Hematopoietic multipotent progenitor cell treated with erythropoietin and hydrocortisone succinate and interleukin-3 and kit ligand, for 17 days (in vitro differentiated cells): Measurements from ENCODE around the gene MYO18B.

Experiments
- DNase-seq: peaks from one replicate; pipeline ENCODE4 v3.0.0-alpha.2; 2015; ENCODE audit warnings: low spot score

MYO18B gene

DNA sequence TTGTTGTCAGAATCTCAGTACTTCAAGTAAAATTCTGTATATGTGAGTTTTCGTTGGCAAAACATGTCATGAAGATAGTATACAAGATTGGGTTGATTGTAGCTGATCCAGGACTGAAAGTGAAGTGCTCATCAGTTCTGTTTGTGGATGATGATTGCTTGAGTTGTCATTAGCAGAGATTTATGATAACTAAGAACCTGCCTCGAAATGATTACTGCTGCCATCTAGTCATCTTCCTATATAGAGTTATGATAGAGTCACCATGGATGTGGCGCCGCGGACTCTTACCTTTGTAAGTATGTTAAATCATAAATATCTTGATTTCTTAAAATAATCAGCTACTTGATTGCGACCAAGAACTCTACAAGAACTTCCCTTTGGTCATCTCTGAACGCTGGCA is 27.9 kb upstream of the MYO18B start:
- DNase-seq, result no peak

DNA sequence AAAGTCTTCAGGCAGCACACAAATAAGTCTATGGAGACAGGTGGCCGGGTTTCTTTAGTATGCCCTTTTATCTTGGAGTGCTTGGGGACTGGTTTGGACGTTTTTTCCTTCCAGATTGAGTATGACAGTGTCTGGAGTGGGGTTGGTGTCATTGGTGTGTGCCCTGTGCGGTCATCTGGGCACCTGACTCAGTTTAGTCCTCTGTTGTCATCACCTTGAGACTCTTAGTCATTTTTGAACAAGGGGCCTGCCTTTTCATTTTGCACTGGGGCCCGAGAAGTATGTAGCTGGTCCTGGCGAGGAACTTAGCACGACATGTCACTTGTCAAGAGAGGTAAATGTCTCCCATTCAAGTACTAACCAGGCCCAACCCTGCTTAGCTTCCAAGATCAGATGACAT is 27.2 kb upstream of the MYO18B start:
- DNase-seq, result no peak

DNA sequence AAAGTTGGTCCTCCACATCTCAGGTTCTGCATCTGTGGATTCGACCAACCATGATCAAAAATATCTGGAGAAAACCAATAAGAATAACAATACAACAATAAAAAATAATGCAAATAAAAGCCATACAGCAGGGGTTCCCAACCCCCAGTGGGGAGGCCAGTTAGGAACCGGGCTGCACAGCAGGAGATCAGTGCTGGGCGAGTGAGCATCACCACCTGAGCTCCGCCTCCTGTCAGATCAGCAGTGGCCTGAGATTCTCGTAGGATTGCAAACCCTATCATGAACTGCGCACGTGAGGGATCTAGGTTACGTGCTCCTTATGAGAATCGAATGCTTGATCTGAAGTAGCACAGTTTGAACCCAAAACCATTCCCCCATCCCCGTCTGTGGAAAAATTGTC is 25.4 kb upstream of the MYO18B start:
- DNase-seq, result no peak

DNA sequence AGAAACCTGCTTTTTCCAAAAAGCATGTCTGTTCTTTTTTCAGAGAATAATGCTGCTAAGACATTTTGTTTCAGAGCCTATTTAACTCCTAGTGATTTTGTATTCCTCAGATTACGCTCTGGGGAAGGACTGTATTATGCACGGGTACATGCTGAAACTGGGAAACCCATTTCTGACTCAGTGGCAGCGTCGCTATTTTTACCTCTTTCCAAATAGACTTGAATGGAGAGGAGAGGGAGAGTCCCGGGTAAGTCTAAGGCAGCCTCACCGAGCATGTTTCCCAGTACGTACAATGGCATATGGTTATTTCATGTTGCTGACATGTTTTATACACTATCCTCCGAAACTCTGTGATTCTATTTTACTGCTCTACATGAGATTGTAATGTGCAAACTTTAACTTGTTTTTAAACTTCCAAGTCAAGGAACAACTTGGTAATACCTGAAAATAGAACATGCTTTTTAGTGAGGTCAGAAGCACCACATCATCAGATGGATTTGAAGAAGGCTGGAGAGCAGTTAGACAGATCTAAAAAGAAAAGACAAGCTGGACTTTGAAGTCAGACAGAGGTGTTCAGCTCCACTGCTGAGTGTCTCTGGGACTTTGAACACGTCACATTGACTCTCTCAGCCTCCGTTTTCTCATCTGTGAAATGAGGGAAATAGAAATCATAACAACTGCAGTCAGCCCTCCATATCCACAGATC is 23.7 kb upstream of the MYO18B start:
- no peak for DNase-seq

DNA sequence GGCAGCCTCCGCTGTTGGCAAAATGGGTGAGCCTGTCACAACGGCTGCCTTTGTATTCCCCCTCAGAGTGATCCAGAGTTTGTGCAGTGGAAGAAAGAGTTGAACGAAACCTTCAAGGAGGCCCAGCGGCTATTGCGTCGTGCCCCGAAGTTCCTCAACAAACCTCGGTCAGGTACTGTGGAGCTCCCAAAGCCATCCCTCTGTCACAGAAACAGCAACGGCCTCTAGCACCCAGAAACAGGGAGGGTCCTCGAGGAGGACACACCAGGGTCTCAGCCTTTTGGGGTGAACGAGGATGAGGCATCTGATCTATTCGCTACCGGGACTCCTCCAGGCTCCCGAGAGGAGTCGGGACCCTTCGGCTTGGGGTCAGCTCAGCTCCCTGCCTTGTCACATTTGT is 19.8 kb upstream of the MYO18B start:
- DNase-seq, result no peak

DNA sequence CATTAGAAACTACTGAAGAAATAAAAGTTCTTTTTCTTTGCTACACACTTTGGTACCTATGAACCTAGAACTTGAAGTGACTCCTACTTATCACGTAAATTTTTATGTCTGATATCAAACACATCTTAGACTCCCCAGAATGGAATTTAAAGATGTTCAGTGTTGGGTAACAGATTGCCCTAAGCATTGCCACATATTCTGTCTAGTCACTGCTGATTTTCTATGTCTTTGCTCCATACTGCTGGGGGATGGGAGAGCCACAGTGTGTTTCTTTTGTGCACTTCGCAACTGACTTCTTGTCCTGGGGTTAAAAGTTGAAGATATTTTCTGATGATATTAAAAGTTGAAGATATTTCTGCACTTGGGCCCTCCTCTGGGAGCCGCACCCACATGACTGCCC is 19.4 kb upstream of the MYO18B start:
- DNase-seq, result no peak

DNA sequence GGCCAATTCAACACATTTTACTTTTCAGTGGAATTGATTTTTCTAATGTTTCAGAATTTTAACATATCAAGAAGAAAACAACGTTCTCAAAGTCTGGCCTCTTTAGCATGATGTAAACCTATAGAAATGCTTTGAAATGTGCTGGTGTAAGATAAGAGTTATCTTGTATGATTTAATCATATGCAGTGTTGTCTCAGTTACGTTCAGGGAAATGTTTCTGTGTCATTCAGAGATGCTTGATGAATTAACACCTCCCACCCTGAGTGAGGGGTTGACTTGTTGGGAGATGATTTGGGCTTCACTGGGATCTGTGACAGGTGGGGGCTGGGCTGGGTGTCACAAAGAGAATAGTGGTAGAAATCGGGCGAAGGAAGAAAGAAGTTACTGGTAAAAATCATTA is 15.7 kb upstream of the MYO18B start:
- DNase-seq, result no peak

DNA sequence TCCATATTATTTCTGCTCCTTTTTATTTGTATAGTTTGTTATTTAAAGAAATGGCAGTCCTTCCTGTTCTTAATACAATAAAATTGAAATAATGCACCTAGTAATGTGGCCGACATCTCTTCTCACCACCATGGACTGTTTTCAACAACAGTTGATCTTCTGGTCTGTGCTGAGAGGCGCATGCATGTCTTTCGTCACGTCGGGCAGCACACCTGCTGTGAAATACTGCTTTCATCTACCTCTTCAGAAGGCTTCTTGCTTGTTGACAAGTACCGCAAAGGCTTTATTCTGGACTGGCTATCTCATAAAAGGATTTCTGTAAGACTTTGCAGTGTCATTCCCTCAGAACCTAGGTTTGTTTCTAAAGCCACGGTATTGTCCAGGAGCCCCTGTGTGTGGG is 13.9 kb upstream of the MYO18B start:
- no peak for DNase-seq

DNA sequence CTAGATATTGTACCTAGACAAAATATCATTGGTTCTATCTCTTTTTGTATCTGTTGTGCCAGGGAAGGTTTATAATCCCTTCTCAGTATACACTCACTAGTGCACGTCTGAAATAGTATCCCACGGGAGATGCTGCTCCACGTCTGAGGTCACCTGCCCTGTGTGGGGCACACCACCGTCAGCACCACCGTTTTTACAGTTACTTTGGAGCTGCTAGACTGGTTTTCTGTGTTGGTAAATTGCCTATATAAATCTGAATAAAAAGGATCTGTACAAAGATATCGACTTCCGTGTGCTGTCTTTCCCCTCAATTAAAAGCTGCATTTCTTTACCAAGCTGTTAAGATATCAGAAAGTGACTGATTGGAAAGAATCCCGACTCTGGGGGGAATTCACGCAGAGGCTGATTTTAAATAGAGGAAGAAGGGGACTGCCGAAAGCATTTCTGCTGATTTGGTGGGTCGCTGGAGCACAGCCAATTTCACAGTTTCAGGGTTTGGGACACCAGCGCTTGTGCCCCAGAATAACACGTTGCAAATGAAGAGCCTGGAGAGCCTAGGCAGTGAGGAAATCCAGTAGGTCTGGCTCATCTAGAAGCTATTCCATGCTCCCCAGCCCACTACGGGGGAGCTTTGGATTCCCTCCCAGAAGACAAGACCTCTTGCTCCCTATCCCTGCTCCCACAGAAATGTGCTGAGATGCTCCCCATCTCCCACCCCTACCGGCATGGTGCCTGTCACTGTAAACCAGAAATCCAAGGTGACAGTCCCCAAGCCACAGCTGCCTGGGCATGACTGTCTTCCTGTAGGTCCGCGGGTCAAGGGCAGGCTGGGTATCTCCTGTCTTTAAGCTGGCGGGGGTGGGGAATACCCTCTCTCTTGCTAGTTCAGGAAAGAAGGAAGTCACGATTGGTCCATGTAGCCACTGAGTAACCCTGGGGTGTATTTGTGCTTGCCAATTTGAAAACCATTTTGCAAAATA is 12.7 kb upstream of the MYO18B start:
- DNase-seq, result no peak

DNA sequence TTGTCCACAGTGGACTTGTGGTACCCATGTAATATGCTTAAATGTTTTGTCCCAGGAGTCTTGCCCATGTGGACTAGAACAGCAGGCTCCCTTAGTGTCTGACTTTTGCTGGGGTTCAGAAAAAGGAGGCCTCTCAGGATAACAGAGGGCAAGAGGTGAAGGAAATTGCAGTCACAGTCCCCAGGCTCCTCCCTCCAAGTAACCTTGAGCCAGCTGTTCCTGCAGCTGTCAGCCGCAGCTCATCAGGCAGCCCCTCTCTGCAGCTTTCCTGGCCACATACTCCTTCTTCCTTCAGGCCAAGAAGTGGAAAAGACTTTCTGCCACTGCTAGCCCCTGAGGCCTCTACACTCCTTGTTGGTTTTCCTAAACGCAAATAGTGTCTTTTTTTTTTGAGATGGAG is 6.3 kb upstream of the MYO18B start:
- no peak for DNase-seq

DNA sequence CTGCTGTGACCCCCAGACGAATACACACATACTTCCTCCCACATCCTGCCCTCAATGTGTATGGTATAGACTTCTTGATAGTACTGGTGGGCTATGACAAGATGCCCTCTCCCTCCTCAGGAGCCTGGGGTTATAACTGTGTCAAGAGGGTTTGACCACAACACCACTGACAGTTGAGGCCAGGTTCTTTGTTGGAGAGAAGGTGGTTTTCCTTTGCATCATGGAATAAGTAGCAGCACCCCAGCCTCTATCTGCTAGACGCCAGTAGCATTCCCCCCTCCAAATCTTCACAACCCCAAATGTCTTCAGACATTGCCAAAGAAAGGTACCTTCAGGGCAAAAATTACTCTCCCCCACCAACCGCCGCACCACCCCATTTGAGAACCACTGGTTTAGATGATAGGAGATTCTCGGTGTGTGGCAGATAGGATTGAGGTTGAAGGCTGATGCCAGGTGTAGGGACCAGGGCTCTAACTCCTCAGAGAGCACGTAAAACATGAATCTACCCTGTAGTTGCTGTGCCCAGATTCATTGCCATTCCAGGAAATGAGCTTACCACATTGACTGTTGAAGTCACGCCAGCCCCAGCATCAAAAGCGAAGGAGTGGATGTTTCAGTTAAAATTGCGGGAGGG is 5.5 kb upstream of the MYO18B start:
- no peak for DNase-seq

DNA sequence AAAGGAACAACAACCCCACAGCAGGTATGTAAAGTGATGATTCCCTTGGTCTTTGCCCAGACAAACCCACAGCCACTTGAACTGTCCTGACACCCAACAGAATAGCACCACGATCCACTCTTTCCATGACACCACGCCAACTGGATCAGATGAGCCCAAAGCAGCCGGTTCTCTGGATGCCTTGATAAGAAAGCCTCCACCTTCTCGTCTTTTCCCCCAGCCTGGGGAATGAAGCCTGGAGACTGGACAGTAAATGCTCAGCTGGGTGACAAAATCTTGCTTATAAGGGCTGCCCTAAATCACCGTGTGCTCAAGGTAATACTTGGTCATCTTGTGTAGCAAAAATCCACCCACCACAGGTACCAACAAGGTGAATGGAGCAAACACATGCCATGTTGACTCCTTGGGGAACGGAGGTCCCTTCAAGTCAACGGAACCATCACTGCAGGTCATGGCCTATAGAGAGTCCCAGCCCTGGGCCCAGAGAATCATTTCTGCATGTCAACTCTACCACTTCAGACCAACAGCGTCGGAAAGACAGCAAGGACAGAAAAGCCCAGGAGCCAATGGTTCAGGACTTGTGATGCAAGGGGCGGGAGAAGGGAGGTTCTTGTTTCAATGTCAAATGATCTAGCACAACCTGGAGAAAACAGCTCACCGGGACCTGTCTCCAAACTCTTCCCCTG is 2.2 kb upstream of the MYO18B start:
- no peak for DNase-seq

DNA sequence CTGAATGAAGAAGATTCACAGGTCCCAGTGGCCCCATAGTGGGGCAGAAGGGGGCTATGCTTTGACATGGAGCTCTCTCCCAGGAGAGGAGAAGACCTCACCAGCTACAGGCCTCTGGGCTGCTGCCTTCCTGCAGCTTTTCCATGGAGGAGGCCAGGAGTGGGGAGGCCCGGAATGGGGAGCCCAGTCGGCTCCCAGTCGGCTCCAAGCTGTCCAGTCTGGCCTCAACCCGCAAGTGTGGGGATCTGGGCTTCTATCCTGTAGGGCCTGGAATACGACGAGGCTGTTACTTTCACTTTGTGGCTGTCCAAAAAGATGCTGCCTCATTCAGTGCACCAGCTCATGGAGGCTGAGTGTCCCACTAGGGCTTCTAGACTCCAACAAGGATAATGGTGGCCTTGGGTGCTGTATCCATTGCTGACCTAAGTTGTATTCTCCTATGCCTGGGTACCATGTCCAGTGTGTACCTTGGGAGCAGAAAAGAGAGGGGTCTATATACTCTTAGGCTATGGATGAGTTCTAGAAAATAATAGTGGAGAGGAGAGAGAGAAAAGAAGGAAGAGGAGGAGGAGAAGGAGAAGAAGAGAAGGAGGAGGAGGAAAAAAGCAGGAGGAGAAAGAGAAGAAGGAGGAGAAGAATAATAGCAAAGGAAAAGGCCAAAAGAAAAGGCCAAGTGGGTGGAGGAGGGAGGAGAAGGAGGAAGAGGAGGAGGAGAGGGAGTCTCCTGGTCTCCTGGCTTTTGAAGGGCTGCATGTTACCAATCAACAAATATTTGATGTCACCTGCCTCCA is 1.1 kb downstream of the MYO18B start:
- DNase-seq, result no peak

DNA sequence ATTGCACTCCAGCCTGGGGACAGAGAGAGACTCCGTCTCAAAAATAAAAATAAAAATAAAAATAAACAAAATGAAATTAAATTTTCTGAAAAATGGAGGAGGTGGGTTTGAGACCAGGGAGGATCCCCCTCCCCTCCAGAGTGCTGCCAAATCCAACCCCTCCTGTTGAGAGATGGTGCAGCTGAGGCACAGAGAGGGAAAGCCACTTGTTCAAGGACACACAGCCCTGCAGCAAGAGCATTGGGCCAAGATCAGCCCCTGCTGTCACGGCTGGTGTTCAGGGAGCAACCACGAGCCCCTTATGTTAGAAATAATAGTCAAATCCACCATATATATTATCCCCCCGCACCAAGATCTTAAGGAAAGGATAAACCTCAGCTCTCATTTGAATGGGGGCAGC is 2.7 kb downstream of the MYO18B start:
- DNase-seq, result no peak

DNA sequence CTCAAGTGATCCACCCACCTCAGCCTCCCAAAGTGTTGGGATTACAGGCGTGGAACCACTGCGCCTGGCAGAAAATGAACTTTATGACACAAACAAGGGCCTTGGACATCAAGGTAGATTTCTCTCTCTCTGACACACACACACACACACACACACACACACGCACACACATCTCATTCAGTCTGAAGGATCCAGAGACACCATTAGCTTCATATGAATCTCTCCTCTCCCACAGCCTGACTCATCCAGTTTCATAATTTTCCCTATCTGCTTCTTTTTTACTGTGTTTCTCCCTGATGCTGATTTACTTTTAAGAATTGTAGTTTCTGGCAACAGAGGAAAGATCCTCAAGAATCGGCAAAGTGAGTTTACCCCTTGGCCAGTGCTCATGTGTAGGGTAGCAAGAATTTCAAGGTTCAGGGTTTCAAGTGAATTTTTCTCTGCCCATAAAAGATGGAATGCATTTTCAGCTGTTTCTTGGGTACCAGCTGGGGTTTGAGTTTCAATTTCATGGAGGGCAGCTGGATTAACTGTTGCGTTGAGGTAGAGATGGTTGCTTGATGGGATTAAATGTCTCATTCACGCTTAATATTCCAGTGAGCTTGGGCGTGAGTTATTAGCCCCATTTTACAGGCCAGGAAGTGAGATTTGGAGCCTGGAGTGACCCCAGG is 3.5 kb downstream of the MYO18B start:
- no peak for DNase-seq

DNA sequence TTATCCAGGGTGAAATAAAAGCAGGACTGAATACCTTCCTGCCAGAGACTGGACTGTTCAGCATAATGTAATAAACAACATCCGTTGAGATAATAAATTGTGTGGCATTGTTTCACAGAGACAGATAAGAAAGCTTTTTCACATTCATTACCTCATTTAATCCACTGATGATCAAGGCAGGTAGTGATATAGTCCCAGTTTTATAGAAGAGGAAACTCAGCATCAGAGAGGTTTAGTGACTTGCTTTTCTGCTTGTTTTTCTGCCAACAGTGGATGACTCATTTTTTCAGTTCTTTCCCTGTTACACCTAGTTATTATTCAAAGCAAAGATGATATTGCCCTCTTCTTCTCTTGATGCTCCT is 4.0 kb downstream of the MYO18B start:
- DNase-seq, result no peak

DNA sequence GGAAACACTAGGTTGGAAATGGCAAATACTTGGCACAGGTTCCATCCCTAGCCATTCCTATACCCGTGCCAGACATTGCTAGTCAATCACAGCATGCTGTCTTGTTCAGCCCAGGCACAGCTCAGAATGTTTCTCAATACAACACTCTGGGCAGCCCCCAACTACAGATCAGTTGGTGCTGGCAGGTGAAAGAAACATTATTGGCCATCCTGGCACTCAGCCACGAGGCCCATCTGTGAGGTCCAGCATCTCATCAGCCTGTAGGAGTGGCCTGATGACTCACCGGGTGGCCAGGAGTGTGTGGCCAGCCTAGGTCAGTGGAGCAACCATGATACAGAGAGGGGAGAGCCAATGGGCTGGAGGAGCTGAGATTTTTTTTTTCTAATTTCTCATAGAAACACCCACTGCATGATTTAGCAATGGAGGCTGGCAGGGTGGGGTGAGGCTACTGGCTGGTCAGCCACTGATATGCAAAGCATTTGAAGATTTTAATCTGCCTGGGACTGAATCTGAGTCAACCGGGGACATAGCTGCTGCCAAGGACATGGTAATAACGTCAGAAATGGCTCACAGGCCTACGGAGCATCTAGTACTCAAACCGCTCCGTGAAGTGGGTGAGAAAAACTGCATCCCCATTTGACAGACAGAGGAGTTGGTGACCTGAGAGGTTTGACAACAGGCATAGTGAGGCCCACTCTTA is 5.4 kb downstream of the MYO18B start:
- DNase-seq, result no peak

DNA sequence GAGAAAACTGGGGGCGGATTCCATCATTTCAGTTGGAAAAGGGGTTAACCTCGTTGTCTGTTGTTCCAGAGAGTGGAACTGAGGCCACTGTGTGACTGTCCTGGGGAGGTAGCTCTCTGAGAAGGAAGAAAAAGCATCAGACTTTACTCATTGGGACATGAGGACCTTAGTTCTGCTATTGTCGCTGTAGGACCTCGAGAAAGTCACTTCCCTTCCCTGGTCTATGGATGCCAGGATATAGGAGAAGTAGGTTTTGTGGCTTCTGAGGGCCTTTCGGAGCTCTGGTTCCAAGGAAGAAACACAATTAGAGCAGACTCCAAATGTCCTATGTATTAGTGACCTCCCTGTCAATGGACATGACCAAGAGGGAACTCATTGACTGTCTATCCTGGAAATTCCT is 6.2 kb downstream of the MYO18B start:
- no peak for DNase-seq

DNA sequence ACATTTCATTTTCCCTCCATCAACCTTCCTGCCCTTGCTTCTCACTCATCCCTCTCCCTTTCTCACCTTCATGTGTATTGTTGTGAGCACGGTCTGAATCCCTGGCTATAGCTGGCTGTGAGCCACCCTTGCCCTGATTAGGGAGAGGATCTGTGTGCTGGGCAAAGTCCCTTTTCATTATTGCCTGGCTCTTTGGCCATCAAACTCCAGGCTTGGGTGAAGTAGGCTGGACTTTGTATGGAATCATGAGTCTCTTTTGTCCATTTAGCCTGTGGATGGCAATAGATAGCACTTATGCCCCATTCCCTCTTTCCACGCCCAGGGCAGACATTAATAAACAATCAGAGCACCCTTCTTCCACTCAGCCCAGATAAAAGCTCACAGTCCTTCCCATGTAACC is 6.7 kb downstream of the MYO18B start:
- no peak for DNase-seq

DNA sequence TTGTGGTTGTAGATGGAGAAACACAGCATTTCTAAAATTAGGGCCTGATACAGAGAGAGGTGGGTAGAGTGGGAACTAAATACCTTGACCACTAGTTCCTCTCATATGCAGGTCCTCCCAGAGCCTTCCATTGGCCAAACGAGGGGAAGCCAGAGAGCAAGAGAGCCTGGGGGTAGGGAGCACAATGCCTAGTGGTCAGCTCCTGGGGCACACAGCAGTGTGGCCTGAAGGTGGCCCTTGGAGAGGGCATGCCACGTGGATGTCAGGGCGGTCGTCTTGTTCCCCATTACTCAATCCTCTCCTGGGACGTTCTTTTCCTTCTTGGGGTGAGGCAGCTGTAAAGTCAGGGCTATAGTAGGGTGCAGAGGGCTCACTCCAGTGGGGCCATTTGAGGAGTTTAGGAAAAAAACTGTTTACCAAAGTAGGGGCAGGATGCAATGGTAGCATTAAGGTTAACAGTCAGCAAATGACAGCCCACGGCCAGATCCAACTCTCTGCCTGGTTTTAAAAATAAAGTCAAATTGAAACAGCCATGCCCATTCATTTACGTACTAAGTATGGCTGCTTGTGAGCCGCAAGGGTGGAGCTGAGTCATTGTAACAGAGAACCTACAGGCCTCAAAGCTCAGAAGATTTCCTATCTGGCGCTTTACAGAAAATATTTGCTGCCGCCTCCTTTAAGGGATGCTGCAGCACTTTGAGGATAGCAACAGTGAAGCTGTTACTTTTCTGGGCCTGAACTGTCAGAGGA is 7.6 kb downstream of the MYO18B start:
- no peak for DNase-seq
